GM12872 (cell line): ENCODE data around the gene KIDINS220.

Experiments used
- CTCF ChIP-seq: IDR thresholded peaks from 3 replicates; pipeline ENCODE4 v1.5.1; 2011; ENCODE audit warnings: low read depth, mild to moderate bottlenecking, low read length, moderate library complexity; ENCODE audit not compliant: insufficient read depth

The KIDINS220 gene

GRCh38 chr2:8861797-8862196 lies 24.4 kb upstream of the KIDINS220 start:
- no peak for TF ChIP-seq CTCF

- no peak for TF ChIP-seq CTCF
Observed at GRCh38 chr2:8860239-8860638, 22.8 kb upstream of the KIDINS220 start.

- TF ChIP-seq CTCF = no peak
Observed at GRCh38 chr2:8858910-8859309, 21.5 kb upstream of the KIDINS220 start.

- no peak for TF ChIP-seq CTCF
Observed at GRCh38 chr2:8858264-8858663, 20.9 kb upstream of the KIDINS220 start.

- TF ChIP-seq CTCF = no peak
Observed at GRCh38 chr2:8857709-8858108, 20.3 kb upstream of the KIDINS220 start.

GRCh38 chr2:8856176-8856575 lies 18.8 kb upstream of the KIDINS220 start:
- TF ChIP-seq CTCF = no peak

GRCh38 chr2:8855010-8855409 lies 17.6 kb upstream of the KIDINS220 start:
- no peak for TF ChIP-seq CTCF

GRCh38 chr2:8853426-8853825 lies 16.0 kb upstream of the KIDINS220 start:
- no peak for TF ChIP-seq CTCF
